Hippocampal formation (tissue), 2 donors: Measurements from ENCODE around the gene USP36.
A peak's percentile ranks its signal among the peaks of the same experiment; 100 is the strongest.

ENCODE experiments used
- DNase-seq, 2 donors: peaks; one replicate each; lab custom pipeline; 2025; lab: John Stamatoyannopoulos, UW

The USP36 gene

GRCh38 chr17:78818152-78818846 lies 22.3 kb downstream of the USP36 start:
- DNase-seq, result no peak

GRCh38 chr17:78817123-78817522 lies 23.5 kb downstream of the USP36 start:
- no peak for DNase-seq

- no peak for DNase-seq
Observed at GRCh38 chr17:78815696-78816095, 24.9 kb downstream of the USP36 start.

- DNase-seq, result no peak
Observed at GRCh38 chr17:78812855-78813254, 27.8 kb downstream of the USP36 start.

GRCh38 chr17:78808163-78808562 lies 32.5 kb downstream of the USP36 start:
- no peak for DNase-seq

- DNase-seq, result no peak
Observed at GRCh38 chr17:78806451-78806850, 34.2 kb downstream of the USP36 start.

- no peak for DNase-seq
Observed at GRCh38 chr17:78805301-78805700, 35.3 kb downstream of the USP36 start.

GRCh38 chr17:78804777-78805176 lies 35.8 kb downstream of the USP36 start:
- DNase-seq, result no peak

- no peak for DNase-seq
Observed at GRCh38 chr17:78803186-78803845, 37.3 kb downstream of the USP36 start.

- no peak for DNase-seq
Observed at GRCh38 chr17:78802459-78802858, 38.2 kb downstream of the USP36 start.

- DNase-seq, result no peak
Observed at GRCh38 chr17:78802008-78802407, 38.6 kb downstream of the USP36 start.

- DNase-seq, result no peak
Observed at GRCh38 chr17:78800132-78800931, 40.3 kb downstream of the USP36 start.

- DNase-seq, result peak in 1 of 2 donors; percentile 64
Observed at GRCh38 chr17:78798695-78799559, 41.7 kb downstream of the USP36 start.

- DNase-seq, result no peak
Observed at GRCh38 chr17:78797691-78798585, 42.7 kb downstream of the USP36 start.

GRCh38 chr17:78797213-78797612 lies 43.4 kb downstream of the USP36 start:
- no peak for DNase-seq

GRCh38 chr17:78796517-78796900 lies 44.1 kb downstream of the USP36 start:
- no peak for DNase-seq

- no peak for DNase-seq
Observed at GRCh38 chr17:78795861-78796516, 44.6 kb downstream of the USP36 start.

- no peak for DNase-seq
Observed at GRCh38 chr17:78794864-78795640, 45.6 kb downstream of the USP36 start.

- no peak for DNase-seq
Observed at GRCh38 chr17:78794399-78794798, 46.2 kb downstream of the USP36 start.

- no peak for DNase-seq
Observed at GRCh38 chr17:78793968-78794367, 46.6 kb downstream of the USP36 start.
